ENCODE measurements around the gene CD80.

CD80 gene

GRCh38 chr3:119543147-119543546 is 16.3 kb downstream of the CD80 start:
- Histone ChIP-seq H4K20me1 (ENCODE audit: insufficient read depth, low read length) (no peaks in the 10 kb centered on the region), H2AFZ (ENCODE audit: low read length) (no peak overlapping the region), H3K27ac (ENCODE audit: low read depth, low read length, poor library complexity, severe bottlenecking) (no peak overlapping the region), H3K36me3 (ENCODE audit: insufficient read depth, low read length) (no peaks in the 10 kb centered on the region), H3K4me1 (ENCODE audit: insufficient read depth, low read length, severe bottlenecking) (peaks cover 14% of the 10 kb centered on the region), H3F3A (ENCODE audit: insufficient read depth, low read length) (no peaks in the 10 kb centered on the region), H3K27me3 (ENCODE audit: insufficient read depth, low read length) (no peaks in the 10 kb centered on the region), H3K9me2 (ENCODE audit: low read depth, low read length) (no peaks in the 10 kb centered on the region), H3K9ac (ENCODE audit: low read length) (no peak overlapping the region), H3K9me3 (ENCODE audit: low read length) (no peaks in the 10 kb centered on the region), H3K4me3 (ENCODE audit: low read depth, low read length, poor library complexity, severe bottlenecking) (no peak overlapping the region), H3K4me2 (ENCODE audit: low read length) (no peak overlapping the region), H3K79me2 (ENCODE audit: insufficient read depth, low read length) (no peaks in the 10 kb centered on the region)
- TF ChIP-seq EZH2 (IDR thresholded peaks at IDR 0.05; ENCODE audit: borderline replicate concordance, low read length) (no peak), CTCF (IDR thresholded peaks at IDR 0.05; ENCODE audit: low read length) (no peak)

- peaks cover 14% of the 10 kb centered on the region for H3K4me1 ChIP-seq (ENCODE audit: insufficient read depth, low read length, severe bottlenecking)
- no peak overlapping the region for H2AFZ ChIP-seq (ENCODE audit: low read length)
- H3K27ac ChIP-seq (ENCODE audit: low read depth, low read length, poor library complexity, severe bottlenecking) = no peak overlapping the region
Observed at GRCh38 chr3:119542168-119542767, 17.1 kb downstream of the CD80 start.

GRCh38 chr3:119541547-119541946 is 17.9 kb downstream of the CD80 start:
- TF ChIP-seq CTCF (IDR thresholded peaks at IDR 0.05; ENCODE audit: low read length) (no peak), EZH2 (IDR thresholded peaks at IDR 0.05; ENCODE audit: borderline replicate concordance, low read length) (no peak)
- H3F3A ChIP-seq (ENCODE audit: insufficient read depth, low read length) = no peaks in the 10 kb centered on the region
- no peak overlapping the region for H2AFZ ChIP-seq (ENCODE audit: low read length)
- no peaks in the 10 kb centered on the region for H3K9me3 ChIP-seq (ENCODE audit: low read length)
- H3K9me2 ChIP-seq (ENCODE audit: low read depth, low read length) = no peaks in the 10 kb centered on the region
- H3K4me1 ChIP-seq (ENCODE audit: insufficient read depth, low read length, severe bottlenecking) = peaks cover 14% of the 10 kb centered on the region
- H3K27ac ChIP-seq (ENCODE audit: low read depth, low read length, poor library complexity, severe bottlenecking) = no peak overlapping the region
- H3K27me3 ChIP-seq (ENCODE audit: insufficient read depth, low read length) = no peaks in the 10 kb centered on the region
- H3K4me3 ChIP-seq (ENCODE audit: low read depth, low read length, poor library complexity, severe bottlenecking) = no peak overlapping the region
- H3K9ac ChIP-seq (ENCODE audit: low read length) = no peak overlapping the region
- no peaks in the 10 kb centered on the region for H4K20me1 ChIP-seq (ENCODE audit: insufficient read depth, low read length)
- H3K79me2 ChIP-seq (ENCODE audit: insufficient read depth, low read length) = no peaks in the 10 kb centered on the region
- no peaks in the 10 kb centered on the region for H3K36me3 ChIP-seq (ENCODE audit: insufficient read depth, low read length)
- no peak overlapping the region for H3K4me2 ChIP-seq (ENCODE audit: low read length)

More at GRCh38 chr3:119542168-119542767, 17.1 kb downstream of the CD80 start:
- no peaks in the 10 kb centered on the region for H3K9me2 ChIP-seq (ENCODE audit: low read depth, low read length)
- no peak overlapping the region for H3K4me3 ChIP-seq (ENCODE audit: low read depth, low read length, poor library complexity, severe bottlenecking)
- no peak overlapping the region for H3K9ac ChIP-seq (ENCODE audit: low read length)
- H4K20me1 ChIP-seq (ENCODE audit: insufficient read depth, low read length) = no peaks in the 10 kb centered on the region
- no peaks in the 10 kb centered on the region for H3K27me3 ChIP-seq (ENCODE audit: insufficient read depth, low read length)
- H3F3A ChIP-seq (ENCODE audit: insufficient read depth, low read length) = no peaks in the 10 kb centered on the region
- no peak for TF ChIP-seq CTCF (IDR thresholded peaks at IDR 0.05; ENCODE audit: low read length)
- TF ChIP-seq EZH2 (IDR thresholded peaks at IDR 0.05; ENCODE audit: borderline replicate concordance, low read length) = no peak
- no peaks in the 10 kb centered on the region for H3K36me3 ChIP-seq (ENCODE audit: insufficient read depth, low read length)
- H3K79me2 ChIP-seq (ENCODE audit: insufficient read depth, low read length) = no peaks in the 10 kb centered on the region
- H3K4me2 ChIP-seq (ENCODE audit: low read length) = no peak overlapping the region
- no peaks in the 10 kb centered on the region for H3K9me3 ChIP-seq (ENCODE audit: low read length)

All from OCI-LY1 (cell line).